HG02678 (cell line): ENCODE measurements around the gene FEZF2.

Source experiments
- ATAC-seq: cut with Tn5 transposase; IDR thresholded peaks from one replicate; pipeline ENCODE4 v1.9.1; 2021; ENCODE audit warnings: mild to moderate bottlenecking, moderate library complexity; ENCODE audit not compliant: unreplicated experiment

Gene FEZF2

GRCh38 chr3:62373714-62374333, 474 bp upstream of the FEZF2 start:
- ATAC-seq = no peak

- no peak for ATAC-seq
Measured at GRCh38 chr3:62372621-62373041, 719 bp downstream of the FEZF2 start.

DNA sequence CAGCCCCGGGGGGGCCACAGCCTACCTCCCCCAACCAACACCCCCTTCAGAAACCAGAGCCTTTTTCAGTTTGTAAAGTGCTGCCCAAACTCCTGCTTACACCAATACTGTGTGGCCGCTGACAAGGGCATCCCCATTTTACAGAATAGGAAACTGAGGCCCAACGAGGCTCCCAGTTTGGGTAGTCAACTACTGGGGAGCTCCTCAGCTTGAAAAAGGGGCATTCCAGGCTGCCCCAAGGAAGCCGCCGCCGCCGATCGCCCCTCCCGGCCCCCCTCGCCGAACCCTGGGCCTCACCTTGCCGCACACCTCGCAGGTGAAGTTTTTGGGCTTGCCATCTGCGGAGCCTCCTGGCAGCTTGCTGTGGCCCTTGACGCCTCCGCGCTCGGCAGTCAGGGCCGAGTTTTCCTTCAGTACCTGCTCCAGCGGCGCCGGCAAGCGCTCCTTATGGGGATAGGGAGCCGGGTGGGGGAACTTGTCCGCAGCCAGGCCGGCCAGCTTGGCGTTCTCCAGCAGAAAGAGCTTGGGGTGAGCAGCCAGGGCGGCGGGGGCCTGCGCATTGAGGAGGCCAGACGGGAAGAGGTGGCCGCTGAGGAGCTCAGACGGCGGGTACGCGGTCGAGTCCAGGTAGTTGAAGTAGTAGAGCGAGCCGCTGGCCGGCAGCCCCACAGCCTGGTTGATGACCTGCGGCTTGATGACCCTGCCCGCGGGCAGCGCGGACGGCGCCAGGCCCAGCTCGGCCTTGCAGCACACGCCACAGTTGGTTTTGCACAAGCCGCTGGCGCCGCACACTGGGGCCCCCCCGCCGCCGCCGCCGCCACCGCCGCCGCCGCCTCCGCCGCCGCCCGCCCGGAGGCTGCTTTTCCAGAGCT, 1.4 kb downstream of the FEZF2 start:
- ATAC-seq = no peak

DNA sequence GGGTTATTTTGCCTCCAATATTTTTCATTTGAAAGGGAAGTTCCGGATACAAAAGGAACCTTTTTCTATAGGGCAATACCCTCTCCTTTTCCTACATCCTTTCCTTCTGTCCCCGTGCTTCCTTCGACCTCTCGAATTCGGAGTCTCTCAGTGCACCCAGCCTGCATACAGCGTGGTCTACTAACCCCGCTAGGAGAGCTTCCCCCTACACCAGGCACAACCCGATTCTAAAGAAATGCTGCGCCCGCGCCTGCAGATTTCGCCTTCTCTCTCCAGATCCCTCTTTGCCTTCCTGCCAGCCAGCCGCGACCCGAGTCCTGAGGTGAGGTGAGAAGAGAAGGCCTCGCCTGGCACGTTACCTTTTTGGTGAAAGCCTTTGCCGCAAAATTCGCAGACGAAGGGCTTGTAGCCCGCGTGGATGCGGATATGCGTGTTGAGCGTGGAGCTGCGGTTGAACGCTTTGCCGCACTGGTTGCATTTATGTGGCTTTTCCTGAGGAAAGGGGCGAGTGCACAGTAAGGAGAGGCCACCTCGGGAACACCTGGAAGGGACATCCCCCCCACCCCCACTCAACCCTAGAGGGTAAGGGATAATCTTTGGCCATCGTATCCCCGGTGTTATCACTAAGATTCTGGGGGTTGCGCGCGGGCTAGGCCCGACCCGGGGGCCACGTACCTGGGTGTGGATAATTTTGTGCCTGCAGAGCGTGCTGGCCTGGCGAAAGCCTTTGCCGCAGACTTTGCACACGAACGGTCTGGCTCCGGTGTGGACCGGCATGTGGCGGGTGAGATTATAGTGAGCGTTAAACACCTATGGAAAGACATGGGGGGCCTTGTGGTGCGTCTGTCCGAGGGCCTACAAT, 2.3 kb downstream of the FEZF2 start:
- no peak for ATAC-seq

- no peak for ATAC-seq
Measured at GRCh38 chr3:62370112-62370857, 3.1 kb downstream of the FEZF2 start.

- no peak for ATAC-seq
Measured at GRCh38 chr3:62369476-62369743, 3.9 kb downstream of the FEZF2 start.

GRCh38 chr3:62368705-62369475, 4.5 kb downstream of the FEZF2 start:
- no peak for ATAC-seq

DNA sequence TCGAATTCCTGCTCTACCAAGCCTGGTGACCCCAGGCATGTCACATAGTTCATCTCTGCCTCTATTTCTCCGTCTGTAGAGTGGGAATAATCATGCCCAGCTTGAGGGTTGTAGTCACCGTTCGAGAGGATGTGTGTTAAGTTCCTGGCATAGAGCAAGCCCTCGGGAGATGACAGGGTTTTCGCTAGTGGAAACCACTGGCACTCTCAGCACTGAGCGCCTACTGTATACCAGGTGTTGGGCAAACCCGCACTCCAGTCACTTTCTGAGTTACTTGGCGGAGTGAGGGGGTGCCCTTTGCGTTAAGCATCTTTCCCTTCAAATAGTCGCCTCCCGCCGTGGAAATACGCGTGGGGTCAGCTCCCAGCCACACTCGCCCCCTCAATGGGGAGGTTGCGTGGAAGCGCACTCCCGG, 5.1 kb downstream of the FEZF2 start:
- no peak for ATAC-seq

- no peak for ATAC-seq
Measured at GRCh38 chr3:62367763-62368195, 5.6 kb downstream of the FEZF2 start.

DNA sequence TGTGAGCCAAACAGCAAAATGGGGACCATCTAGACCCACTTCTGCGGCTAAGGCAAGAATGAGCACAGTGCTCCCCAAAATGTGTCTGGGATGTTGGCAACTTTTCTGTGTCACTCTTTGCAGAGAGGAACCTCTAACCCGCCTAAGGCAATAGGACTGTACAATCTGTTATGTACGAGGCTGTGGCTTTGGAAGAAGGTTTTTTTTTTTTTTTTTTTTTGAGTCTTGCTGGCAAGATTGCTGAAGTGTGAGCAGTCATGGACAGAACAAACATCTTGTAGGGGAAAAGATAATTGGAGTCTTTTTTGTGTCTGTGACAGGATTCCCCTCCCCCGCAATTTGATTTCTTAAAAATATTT, 7.2 kb downstream of the FEZF2 start:
- ATAC-seq = no peak

GRCh38 chr3:62365391-62366125, 7.8 kb downstream of the FEZF2 start:
- no peak for ATAC-seq

GRCh38 chr3:62364191-62364590, 9.2 kb downstream of the FEZF2 start:
- ATAC-seq = no peak

GRCh38 chr3:62363275-62363674, 10.1 kb downstream of the FEZF2 start:
- ATAC-seq = no peak

- ATAC-seq = peak; percentile 20
Measured at GRCh38 chr3:62361824-62362223, 11.5 kb downstream of the FEZF2 start.

DNA sequence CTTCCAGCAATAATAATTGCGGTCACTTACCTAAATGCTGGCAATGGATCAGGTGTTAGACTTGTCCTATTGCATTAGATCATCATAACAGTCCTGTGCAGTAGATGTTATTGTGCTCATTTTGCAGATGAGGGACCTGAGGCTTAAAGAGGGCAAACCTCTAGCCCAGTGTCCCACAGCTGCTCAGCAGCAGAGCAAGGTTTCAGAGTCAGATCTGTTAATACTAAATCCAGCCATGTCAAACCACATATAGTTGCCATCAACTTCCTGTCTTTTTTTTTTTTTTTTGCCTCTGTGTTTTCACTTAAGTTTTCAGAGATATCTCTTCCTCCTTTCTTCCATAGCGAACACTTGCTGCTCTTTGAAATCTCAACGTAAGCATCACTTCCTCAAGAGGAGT, 12.1 kb downstream of the FEZF2 start:
- peak; percentile 78 for ATAC-seq

DNA sequence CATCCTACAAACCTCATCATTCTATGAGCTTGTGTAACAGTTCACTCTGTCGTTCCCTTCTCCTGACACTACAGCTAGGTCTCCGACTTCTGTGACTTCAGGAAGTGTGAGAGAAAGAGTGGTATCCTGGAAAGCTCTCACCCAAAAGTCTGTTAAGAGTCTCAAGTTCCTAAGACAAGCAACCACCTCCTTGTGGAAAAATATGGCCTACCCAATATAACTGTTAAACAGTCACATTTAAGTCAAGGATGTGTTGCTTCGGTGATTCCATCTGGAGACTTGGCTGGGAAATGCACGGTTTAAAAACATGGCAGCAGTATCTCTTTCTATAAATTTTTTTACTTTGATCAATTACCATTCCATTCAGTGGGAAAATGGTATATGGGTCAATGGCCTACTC, 13.8 kb downstream of the FEZF2 start:
- ATAC-seq = no peak

GRCh38 chr3:62356356-62356755, 17.0 kb downstream of the FEZF2 start:
- ATAC-seq = no peak

GRCh38 chr3:62355703-62356102, 17.6 kb downstream of the FEZF2 start:
- ATAC-seq = no peak

DNA sequence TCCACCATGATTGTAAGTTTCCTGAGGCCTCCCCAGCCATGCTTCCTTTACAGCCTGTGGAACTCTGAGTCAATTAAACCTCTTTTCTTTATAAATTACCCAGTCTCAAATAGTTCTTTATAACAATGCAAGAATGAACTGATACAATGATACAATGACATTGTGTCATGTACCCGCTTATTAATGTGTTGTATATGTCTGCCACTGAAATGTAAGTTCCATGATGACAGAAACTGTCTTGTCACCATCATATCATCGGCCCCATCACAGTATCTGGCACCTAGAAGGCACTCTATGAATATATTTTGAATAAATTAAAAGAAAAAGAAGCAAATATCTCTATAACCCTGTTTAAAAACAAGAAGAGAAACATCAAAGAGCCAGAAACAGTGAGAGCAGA, 29.6 kb downstream of the FEZF2 start:
- ATAC-seq = no peak

- no peak for ATAC-seq
Measured at GRCh38 chr3:62335196-62335595, 38.2 kb downstream of the FEZF2 start.
